Cardiac fibroblast (primary cell): ENCODE measurements around the gene RAPGEF6.
A peak's percentile ranks its signal among the peaks of the same experiment; 100 is the strongest.
"Not testable (repeated sequence)": the region's sequence is repeated elsewhere in the genome, so short reads cannot be mapped to it uniquely, and the experiment has no call there.

Source experiments
- DNase-seq, 2 donors: peaks; one replicate each; pipeline versions ENCODE4 v3.0.0 to v3.0.0-alpha.2; 2010; ENCODE audit warnings: low read depth in 2 of 2
- H3K4me3 ChIP-seq, 2 donors: replicated peaks in 1 of 2; 1 replicate in 1 of 2; 2 replicates in 1 of 2; pipeline ENCODE4 v1.5.1; 2011; ENCODE audit warnings: low read depth in 2 of 2, low read length in 2 of 2, mild to moderate bottlenecking in 2 of 2, moderate library complexity in 1 of 2
- CTCF ChIP-seq: IDR thresholded peaks from one replicate; pipeline ENCODE4 v1.5.1; 2011; ENCODE audit warnings: low read depth, mild to moderate bottlenecking, low read length, inconsistent platforms

RAPGEF6 gene

GRCh38 chr5:131622633-131623032, 12.4 kb downstream of the RAPGEF6 start:
- no peak overlapping the region for H3K4me3 ChIP-seq
- TF ChIP-seq CTCF: no peak
- peak; percentile 57 to 63 for DNase-seq

- not testable (repeated sequence) for DNase-seq
Observed at GRCh38 chr5:131621164-131621563, 13.9 kb downstream of the RAPGEF6 start.

GRCh38 chr5:131619102-131619501, 15.9 kb downstream of the RAPGEF6 start:
- no peak for TF ChIP-seq CTCF
- no peak overlapping the region for H3K4me3 ChIP-seq
- DNase-seq: no peak

More at GRCh38 chr5:131621164-131621563, 13.9 kb downstream of the RAPGEF6 start:
- H3K4me3 ChIP-seq: not testable (repeated sequence)

DNA sequence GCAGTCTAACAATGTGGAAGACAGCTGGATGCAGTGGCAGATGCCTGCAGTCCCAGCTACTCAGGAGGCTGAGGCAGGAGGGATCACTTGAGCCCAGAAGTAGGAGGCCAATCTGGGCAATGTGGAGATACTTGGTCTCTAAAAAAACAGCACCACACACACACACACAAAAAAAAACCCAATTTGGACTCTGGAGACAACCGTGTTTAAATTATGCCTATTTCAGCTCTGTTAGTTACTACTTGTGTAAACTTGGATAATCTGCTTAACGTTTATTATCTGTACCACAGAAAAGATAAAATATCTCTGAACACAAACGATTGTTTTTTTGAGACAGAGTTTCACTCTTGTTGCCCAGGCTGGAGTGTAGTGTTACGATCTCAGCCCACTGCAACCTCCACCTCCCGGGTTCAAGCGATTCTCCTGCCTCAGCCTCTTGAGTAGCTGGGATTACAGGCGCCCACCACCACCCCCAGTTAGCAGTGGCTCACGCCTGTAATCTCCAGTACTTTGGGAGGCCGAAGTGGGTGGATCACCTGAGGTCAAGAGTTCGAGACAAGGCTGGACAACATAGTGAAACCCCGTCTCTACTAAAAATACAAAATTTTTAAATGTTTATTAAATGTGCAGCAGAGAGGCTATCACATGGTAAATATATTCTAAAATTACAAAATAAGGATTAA, 17.7 kb downstream of the RAPGEF6 start:
- no peak for TF ChIP-seq CTCF
- no peak for DNase-seq
- H3K4me3 ChIP-seq: no peak overlapping the region

- TF ChIP-seq CTCF: no peak
- DNase-seq: no peak
- H3K4me3 ChIP-seq: no peak overlapping the region
Observed at GRCh38 chr5:131615957-131616356, 19.1 kb downstream of the RAPGEF6 start.

DNA sequence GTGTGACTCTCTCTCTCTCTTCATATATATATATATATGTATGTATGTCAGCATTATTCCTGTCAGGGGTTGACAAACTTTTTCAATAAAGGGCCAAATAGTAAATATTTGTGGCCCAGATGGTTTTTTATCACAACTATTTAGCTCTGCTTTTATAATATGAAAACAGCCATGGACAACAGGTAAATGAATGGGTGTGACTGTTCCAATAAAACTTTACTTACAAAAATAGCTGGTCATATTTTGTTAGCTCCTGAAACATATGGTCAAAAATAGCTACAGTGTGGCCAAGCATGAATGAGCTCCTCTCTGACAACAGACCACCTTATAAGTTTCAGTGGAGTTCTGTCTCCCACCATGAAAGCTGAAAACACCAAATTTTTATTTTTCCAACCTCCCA, 21.6 kb downstream of the RAPGEF6 start:
- DNase-seq: no peak
- no peak for TF ChIP-seq CTCF
- no peak overlapping the region for H3K4me3 ChIP-seq

GRCh38 chr5:131611064-131611381, 24.0 kb downstream of the RAPGEF6 start:
- no peak overlapping the region for H3K4me3 ChIP-seq
- no peak for DNase-seq
- no peak for TF ChIP-seq CTCF
